ENCODE data around the gene HRAS. TPM values are rescaled to one million over a fixed set of nuclear protein-coding genes. Genes with fewer than 3 reads are reported as not detected.
A peak's percentile ranks its signal among the peaks of the same experiment; 100 is the strongest.
"Not testable (repeated sequence)": the region's sequence is repeated elsewhere in the genome, so short reads cannot be mapped to it uniquely, and the experiment has no call there.

The HRAS gene
- total RNA-seq, 1 donor from 2014 or later: 21.2 TPM

DNA sequence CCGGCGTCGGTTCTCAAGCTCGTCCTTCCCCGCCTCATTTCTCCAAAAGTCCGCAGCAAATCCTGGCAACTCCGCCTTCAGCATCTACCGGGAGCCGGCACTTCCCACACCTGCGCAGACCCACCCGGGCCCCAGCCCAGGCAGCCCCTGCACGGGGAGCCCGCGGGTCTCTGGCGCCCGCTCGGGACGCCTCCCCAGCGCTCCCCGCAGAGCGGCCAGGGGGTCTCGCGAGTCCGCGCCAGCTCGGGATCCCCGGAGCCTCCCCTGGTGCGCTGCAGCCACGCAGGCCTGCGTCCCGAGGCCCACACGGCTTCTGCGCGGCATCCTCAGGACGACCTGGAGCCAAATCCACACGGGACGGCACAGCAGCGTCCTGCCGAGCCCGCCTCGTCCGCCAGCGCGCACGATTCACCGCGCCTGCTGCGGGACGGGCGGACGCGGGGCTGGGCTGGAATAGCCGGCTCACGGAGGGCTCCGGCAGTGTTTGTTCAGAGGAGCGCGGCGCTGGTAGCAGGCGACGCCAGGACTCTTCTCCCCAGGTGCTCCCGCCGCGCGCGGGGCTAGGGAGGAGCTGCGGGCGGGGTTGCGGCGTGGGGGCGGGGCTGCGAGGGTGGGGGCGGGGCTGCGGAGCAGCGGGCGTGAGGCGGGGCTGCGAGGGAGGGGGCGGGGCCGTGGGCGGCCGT lies 40.1 kb upstream of the HRAS start:
- peaks cover 47% of the 10 kb centered on the region for H4K20me1 ChIP-seq (ENCODE audit: low read depth)
- H3K4me1 Mint-ChIP-seq: peaks cover 40% of the 10 kb centered on the region
- H3K4me3 ChIP-seq: peak overlapping the region; percentile 67
- H3K79me2 ChIP-seq (ENCODE audit: low read depth): peaks cover 42% of the 10 kb centered on the region
- no peaks in the 10 kb centered on the region for H3K9me3 Mint-ChIP-seq
- H3K27ac ChIP-seq: no peak overlapping the region
- H3K36me3 ChIP-seq: no peaks in the 10 kb centered on the region
- peak; percentile 96 for DNase-seq (ENCODE audit: low spot score)
- H3K9me3 ChIP-seq (ENCODE audit: low read depth): no peaks in the 10 kb centered on the region
- H3K27me3 ChIP-seq: peaks cover 15% of the 10 kb centered on the region
- peaks cover 30% of the 10 kb centered on the region for H3K4me1 ChIP-seq
- peak overlapping the region; percentile 46 for H3K27ac Mint-ChIP-seq
- peaks cover 6% of the 10 kb centered on the region for H3K27me3 Mint-ChIP-seq (ENCODE audit: insufficient read depth, low read depth)
- H2AFZ ChIP-seq (replicated peaks): peak overlapping the region; percentile 88
- peak overlapping the region; percentile 85 for H3K4me2 ChIP-seq
- TF ChIP-seq EZH2phosphoT487 (IDR thresholded peaks at IDR 0.05): no peak
- no peak for TF ChIP-seq CTCF (IDR thresholded peaks at IDR 0.05)
- TF ChIP-seq EZH2 (IDR thresholded peaks at IDR 0.05): no peak
- peaks cover 42% of the 10 kb centered on the region for H3F3A ChIP-seq (ENCODE audit: low read depth)
- H3K36me3 Mint-ChIP-seq: peaks cover 4% of the 10 kb centered on the region
- peak overlapping the region; percentile 94 for H3K4me3 Mint-ChIP-seq
- no peak overlapping the region for H3K9ac ChIP-seq

DNA sequence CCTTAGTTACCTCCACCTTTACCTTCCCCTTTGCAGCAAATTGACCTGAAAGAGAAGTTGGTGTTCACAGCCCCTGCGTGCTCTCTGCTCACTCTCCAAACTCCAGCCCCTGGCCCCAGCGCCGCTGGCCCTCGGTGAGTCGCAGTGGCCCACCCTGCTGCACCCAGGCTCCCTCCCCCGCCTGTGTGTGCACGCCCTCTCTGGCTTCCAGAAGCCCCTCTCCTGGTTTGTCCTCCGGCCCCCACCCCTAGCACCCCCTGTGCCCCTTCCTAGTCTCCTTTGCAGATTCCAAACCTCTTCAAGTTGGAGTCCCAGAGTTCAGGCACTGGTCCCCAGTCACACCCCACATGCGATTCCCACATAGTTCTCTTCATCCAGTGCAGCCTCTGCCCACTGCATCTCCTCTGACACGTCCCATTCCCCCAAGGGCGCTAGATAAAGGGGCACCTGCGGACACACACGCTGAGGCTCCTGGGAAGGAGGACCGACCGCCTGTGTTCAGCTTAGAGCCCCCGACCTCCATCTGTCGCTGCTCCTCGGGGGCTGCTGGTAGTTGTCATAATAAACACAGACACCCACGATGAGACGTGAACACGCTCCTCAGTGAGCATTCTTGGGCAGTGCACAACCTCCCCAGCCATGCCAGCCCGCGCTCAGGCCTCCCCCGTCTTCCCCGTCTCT lies 39.4 kb upstream of the HRAS start:
- peak overlapping the region; percentile 67 for H3K4me3 ChIP-seq
- peaks cover 41% of the 10 kb centered on the region for H3K4me1 Mint-ChIP-seq
- H3K4me3 Mint-ChIP-seq: peak overlapping the region; percentile 94
- peaks cover 49% of the 10 kb centered on the region for H3F3A ChIP-seq (ENCODE audit: low read depth)
- H3K27ac Mint-ChIP-seq: peak overlapping the region; percentile 46
- DNase-seq (ENCODE audit: low spot score): no peak
- H3K9me3 ChIP-seq (ENCODE audit: low read depth): no peaks in the 10 kb centered on the region
- H3K36me3 ChIP-seq: no peaks in the 10 kb centered on the region
- peak overlapping the region; percentile 85 for H3K4me2 ChIP-seq
- H3K27me3 ChIP-seq: peaks cover 15% of the 10 kb centered on the region
- TF ChIP-seq EZH2phosphoT487 (IDR thresholded peaks at IDR 0.05) (no peak), EZH2 (IDR thresholded peaks at IDR 0.05) (peak; percentile 11), CTCF (IDR thresholded peaks at IDR 0.05) (no peak)
- H3K36me3 Mint-ChIP-seq: peaks cover 4% of the 10 kb centered on the region
- H4K20me1 ChIP-seq (ENCODE audit: low read depth): peaks cover 40% of the 10 kb centered on the region
- peaks cover 30% of the 10 kb centered on the region for H3K4me1 ChIP-seq
- no peaks in the 10 kb centered on the region for H3K9me3 Mint-ChIP-seq
- no peak overlapping the region for H3K9ac ChIP-seq
- no peak overlapping the region for H3K27ac ChIP-seq
- H2AFZ ChIP-seq (replicated peaks): peak overlapping the region; percentile 5
- peaks cover 6% of the 10 kb centered on the region for H3K27me3 Mint-ChIP-seq (ENCODE audit: insufficient read depth, low read depth)
- H3K79me2 ChIP-seq (ENCODE audit: low read depth): peaks cover 35% of the 10 kb centered on the region

- H3K9me3 ChIP-seq (ENCODE audit: low read depth); H3K36me3 Mint-ChIP-seq; H3K27ac ChIP-seq; H3K9me3 Mint-ChIP-seq; H3K27me3 Mint-ChIP-seq (ENCODE audit: insufficient read depth, low read depth); H3K9ac ChIP-seq; DNase-seq (ENCODE audit: low spot score); H2AFZ ChIP-seq (replicated peaks); H3K36me3 ChIP-seq; H3K27ac Mint-ChIP-seq: not testable (repeated sequence)
- peaks cover 33% of the 10 kb centered on the region for H4K20me1 ChIP-seq (ENCODE audit: low read depth)
- peak overlapping the region; percentile 67 for H3K4me3 ChIP-seq
- H3K4me1 Mint-ChIP-seq: peaks cover 34% of the 10 kb centered on the region
- H3F3A ChIP-seq (ENCODE audit: low read depth): peaks cover 55% of the 10 kb centered on the region
- peaks cover 15% of the 10 kb centered on the region for H3K27me3 ChIP-seq
- H3K4me1 ChIP-seq: peaks cover 35% of the 10 kb centered on the region
- peak overlapping the region; percentile 85 for H3K4me2 ChIP-seq
- H3K4me3 Mint-ChIP-seq: peak overlapping the region; percentile 94
- H3K79me2 ChIP-seq (ENCODE audit: low read depth): peaks cover 28% of the 10 kb centered on the region
These were observed 38.7 kb upstream of the HRAS start for GRCh38 chr11:574031-574570.

All from neural progenitor cell (in vitro differentiated cells).